OCI-LY7 (cell line): ENCODE results near the gene DHCR7.

Experiments used
- EZH2phosphoT487 ChIP-seq: fragments of 200-600 bp; sonication (generic); IDR thresholded peaks from 2 replicates; pipeline ENCODE4 v1.6.1; 2018; ENCODE audit warnings: low read depth, borderline replicate concordance, mild to moderate bottlenecking, mixed run types, antibody characterized with exemption, low read length, moderate library complexity, mixed read lengths
- TF ChIP-seq, protein P1 (sequence below): fragments of 200-600 bp; sonication (generic); conservative IDR thresholded peaks from 2 replicates; pipeline ENCODE4 v1.5.1; 2014; ENCODE audit warnings: mild to moderate bottlenecking, antibody characterized with exemption, low read length, moderate library complexity, mixed read lengths

GRCh38 chr11:71483692-71484091 lies 35.5 kb upstream of the DHCR7 start:
- TF ChIP-seq EZH2phosphoT487 = no peak
- TF ChIP-seq, protein P1, sequence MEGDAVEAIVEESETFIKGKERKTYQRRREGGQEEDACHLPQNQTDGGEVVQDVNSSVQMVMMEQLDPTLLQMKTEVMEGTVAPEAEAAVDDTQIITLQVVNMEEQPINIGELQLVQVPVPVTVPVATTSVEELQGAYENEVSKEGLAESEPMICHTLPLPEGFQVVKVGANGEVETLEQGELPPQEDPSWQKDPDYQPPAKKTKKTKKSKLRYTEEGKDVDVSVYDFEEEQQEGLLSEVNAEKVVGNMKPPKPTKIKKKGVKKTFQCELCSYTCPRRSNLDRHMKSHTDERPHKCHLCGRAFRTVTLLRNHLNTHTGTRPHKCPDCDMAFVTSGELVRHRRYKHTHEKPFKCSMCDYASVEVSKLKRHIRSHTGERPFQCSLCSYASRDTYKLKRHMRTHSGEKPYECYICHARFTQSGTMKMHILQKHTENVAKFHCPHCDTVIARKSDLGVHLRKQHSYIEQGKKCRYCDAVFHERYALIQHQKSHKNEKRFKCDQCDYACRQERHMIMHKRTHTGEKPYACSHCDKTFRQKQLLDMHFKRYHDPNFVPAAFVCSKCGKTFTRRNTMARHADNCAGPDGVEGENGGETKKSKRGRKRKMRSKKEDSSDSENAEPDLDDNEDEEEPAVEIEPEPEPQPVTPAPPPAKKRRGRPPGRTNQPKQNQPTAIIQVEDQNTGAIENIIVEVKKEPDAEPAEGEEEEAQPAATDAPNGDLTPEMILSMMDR = no peak
